HL-60 (cell line): ENCODE results near the gene RNF167.

Source experiments
- DNase-seq, 2 experiments: peaks; one replicate each; pipeline ENCODE4 v3.0.0-alpha.2; 2010 to 2020; ENCODE audit warnings: low read depth in 1 of 2, low spot score in 1 of 2
- H3K27ac ChIP-seq: fragments of 250-450 bp; sonication (Bioruptor Pico); replicated peaks from 2 replicates; pipeline ENCODE4 v1.5.1; 2020; ENCODE audit warnings: mild to moderate bottlenecking, moderate library complexity
- H3K27me3 ChIP-seq: fragments of 250-450 bp; sonication (Bioruptor Pico); 2 replicates; pipeline ENCODE4 v1.5.1; 2021; ENCODE audit warnings: mild to moderate bottlenecking, moderate library complexity; ENCODE audit not compliant: insufficient read depth, poor library complexity, severe bottlenecking
- H3K4me3 ChIP-seq: replicated peaks from 2 replicates; pipeline ENCODE4 v1.5.1; 2011; ENCODE audit warnings: mild to moderate bottlenecking, control low read depth, low read length; ENCODE audit not compliant: insufficient read depth
- CTCF ChIP-seq: IDR thresholded peaks from one replicate; pipeline ENCODE4 v1.5.1; 2011; ENCODE audit warnings: low read length, control low read depth, inconsistent platforms; ENCODE audit not compliant: insufficient read depth
- GABPA ChIP-seq: IDR thresholded peaks from 2 replicates; pipeline ENCODE4 v1.6.1; 2012; ENCODE audit warnings: low read depth
- POLR2AphosphoS5 ChIP-seq: IDR thresholded peaks from 2 replicates; pipeline ENCODE4 v1.6.1; 2012; ENCODE audit warnings: low read depth
- SPI1 ChIP-seq: IDR thresholded peaks from 2 replicates; pipeline ENCODE4 v1.6.1; 2012; ENCODE audit warnings: low read depth, mild to moderate bottlenecking, borderline replicate concordance
- TF ChIP-seq, protein P1 (sequence below): IDR thresholded peaks from 2 replicates; pipeline ENCODE4 v1.6.1; 2012; ENCODE audit warnings: low read depth; ENCODE audit not compliant: insufficient replicate concordance

Gene RNF167

DNA sequence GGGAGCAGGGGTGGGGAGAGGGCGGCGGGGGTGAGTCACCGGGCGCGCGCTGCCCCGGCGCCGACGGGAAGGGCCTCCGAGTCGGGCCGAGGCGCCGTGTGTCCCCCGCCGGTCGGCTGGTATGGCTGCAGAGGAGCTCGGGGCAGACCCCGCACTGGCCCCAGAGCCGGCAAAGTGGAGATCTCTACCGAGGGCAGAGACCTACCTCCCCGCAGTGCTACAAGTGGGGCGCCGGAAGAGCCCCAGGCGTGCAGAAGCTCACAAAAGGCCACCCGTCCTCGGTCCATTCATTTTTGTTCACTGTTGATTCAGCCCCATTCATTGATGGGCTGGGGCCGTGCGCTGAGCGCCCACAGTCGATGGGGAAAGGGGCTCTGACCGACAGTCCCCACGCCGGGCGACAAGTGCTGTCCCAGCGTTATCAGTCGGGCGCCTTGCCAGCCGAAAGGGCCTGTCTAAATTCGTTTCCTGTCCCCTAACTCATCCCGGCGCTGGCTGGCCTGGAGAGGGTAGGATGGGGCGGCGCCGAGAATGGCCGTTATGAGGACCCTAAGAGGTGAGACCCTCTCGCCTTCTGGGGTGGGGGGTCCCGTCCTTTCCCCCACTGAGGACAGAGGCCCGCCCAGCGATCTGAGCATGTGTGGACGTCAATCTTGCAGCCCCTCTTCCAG, 10.1 kb downstream of the RNF167 start:
- Histone ChIP-seq H3K4me3 (peak overlapping the region; percentile 41), H3K27me3 (no peaks in the 10 kb centered on the region), H3K27ac (peak overlapping the region; percentile 98)
- TF ChIP-seq, protein P1, sequence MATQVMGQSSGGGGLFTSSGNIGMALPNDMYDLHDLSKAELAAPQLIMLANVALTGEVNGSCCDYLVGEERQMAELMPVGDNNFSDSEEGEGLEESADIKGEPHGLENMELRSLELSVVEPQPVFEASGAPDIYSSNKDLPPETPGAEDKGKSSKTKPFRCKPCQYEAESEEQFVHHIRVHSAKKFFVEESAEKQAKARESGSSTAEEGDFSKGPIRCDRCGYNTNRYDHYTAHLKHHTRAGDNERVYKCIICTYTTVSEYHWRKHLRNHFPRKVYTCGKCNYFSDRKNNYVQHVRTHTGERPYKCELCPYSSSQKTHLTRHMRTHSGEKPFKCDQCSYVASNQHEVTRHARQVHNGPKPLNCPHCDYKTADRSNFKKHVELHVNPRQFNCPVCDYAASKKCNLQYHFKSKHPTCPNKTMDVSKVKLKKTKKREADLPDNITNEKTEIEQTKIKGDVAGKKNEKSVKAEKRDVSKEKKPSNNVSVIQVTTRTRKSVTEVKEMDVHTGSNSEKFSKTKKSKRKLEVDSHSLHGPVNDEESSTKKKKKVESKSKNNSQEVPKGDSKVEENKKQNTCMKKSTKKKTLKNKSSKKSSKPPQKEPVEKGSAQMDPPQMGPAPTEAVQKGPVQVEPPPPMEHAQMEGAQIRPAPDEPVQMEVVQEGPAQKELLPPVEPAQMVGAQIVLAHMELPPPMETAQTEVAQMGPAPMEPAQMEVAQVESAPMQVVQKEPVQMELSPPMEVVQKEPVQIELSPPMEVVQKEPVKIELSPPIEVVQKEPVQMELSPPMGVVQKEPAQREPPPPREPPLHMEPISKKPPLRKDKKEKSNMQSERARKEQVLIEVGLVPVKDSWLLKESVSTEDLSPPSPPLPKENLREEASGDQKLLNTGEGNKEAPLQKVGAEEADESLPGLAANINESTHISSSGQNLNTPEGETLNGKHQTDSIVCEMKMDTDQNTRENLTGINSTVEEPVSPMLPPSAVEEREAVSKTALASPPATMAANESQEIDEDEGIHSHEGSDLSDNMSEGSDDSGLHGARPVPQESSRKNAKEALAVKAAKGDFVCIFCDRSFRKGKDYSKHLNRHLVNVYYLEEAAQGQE: no peak
- peak; percentile 6; the same call in 1 of the 2 replicates for TF ChIP-seq POLR2AphosphoS5
- DNase-seq: peak in 1 of 2 experiments; percentile 23

GRCh38 chr17:4950746-4951204, 10.7 kb downstream of the RNF167 start, which contains the start of gene ENO3:
Gene ENO3 (plus strand): TSS chr17:4951119. CDS start chr17:4951830, 711 bp downstream.
- DNase-seq: no peak
- TF ChIP-seq POLR2AphosphoS5: no peak
- no peak for TF ChIP-seq CTCF
- TF ChIP-seq, protein P1: no peak
- no peak for TF ChIP-seq GABPA
- no peak for TF ChIP-seq SPI1
- H3K27ac ChIP-seq: peak within 1 kb of the TSS; percentile 98
- H3K4me3 ChIP-seq: peak within 1 kb of the TSS; percentile 41
- H3K27me3 ChIP-seq: no peaks in the 10 kb centered on the region

DNA sequence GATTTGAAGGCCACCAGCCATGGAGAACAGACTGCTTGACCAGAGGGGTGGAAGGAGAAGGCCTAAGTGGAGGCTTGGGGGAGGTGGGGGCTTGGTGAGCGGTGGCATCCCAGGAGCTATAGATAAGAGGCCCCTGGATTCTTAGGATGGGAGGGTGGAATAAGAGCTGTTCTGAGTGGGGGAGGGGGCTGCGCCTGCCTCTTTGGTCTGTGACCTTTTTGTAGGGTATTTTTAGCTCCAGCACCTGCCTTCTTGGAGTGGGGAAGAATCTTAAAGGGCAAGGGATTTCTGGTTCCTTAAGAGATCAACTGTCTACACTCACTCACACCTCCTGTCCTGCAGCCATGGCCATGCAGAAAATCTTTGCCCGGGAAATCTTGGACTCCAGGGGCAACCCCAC, 11.4 kb downstream of the RNF167 start:
- TF ChIP-seq, protein P1: no peak
- no peak for TF ChIP-seq POLR2AphosphoS5
- no peak for TF ChIP-seq SPI1
- TF ChIP-seq GABPA: no peak
- TF ChIP-seq CTCF: no peak
- H3K27ac ChIP-seq: no peak overlapping the region
- no peaks in the 10 kb centered on the region for H3K27me3 ChIP-seq
- no peak overlapping the region for H3K4me3 ChIP-seq
- no peak for DNase-seq
